ENCODE measurements around the gene TADA2A. TPM values are rescaled to one million over a fixed set of nuclear protein-coding genes. Genes with fewer than 3 reads are reported as not detected.

TADA2A gene
- total RNA-seq, 1 donor = 15.5 TPM

DNA sequence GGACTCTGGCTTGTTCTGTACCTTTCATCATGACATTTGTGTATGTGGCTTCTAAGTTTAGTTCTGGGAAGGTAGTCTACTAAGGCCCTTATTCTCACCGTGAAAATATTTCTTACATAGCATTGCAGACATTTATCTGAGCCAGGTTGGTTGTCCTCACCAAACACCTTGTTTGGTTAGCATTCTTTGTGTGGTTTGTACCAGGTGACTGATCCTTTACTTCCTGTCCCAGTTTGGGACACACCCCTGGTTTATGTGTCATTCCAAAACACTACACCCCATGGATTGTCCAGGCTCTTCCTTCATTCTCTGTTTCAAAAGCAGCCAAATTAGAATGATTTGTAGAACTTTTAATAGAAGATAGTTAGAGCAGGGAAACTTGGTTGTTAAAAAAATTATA, 59.8 kb downstream of the TADA2A start:
- DNase-seq (ENCODE audit: low read depth) = no peak
- TF ChIP-seq CTCF (IDR thresholded peaks at IDR 0.05; ENCODE audit: insufficient read depth, low read depth, low read length) = no peak

GRCh38 chr17:37470181-37470580, 63.5 kb downstream of the TADA2A start:
- TF ChIP-seq CTCF (IDR thresholded peaks at IDR 0.05; ENCODE audit: insufficient read depth, low read depth, low read length) = no peak
- H3K4me3 ChIP-seq (ENCODE audit: low read depth, low read length) = no peak overlapping the region
- DNase-seq (ENCODE audit: low read depth) = no peak

More for the DNA sequence above, 59.8 kb downstream of the TADA2A start:
- no peak overlapping the region for H3K4me3 ChIP-seq (ENCODE audit: low read depth, low read length)

DNA sequence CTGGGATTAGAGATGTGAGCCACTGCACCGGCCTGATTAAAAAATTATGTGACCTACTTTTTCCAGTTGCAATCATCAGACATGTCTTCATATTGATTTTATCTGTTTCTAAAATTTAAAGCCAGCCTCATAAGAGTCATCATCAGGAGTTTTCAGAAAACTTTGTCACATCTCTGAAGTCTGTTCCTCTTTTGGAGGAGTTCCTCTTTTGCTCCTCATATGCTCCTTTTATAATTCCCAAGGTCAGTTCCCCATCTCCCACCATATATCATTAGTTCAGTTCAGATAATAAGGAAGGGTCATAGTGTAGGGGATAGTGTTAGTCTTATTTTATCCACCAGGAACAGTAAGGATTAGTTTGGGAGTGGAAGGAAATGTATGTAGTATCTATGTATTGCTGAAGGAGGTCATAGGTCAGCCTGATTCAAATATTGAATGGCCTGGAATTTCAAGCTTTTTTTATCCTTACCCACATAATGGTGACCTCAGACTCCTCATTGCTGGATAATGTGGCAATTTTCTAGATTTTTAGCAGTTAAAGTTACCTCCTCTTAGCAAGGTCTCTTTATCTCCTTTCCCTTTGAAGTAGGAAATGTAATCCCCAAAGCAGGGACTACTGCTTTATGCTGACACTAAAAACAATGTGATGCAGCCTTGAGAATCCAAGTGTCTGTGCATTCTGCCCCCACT, 69.2 kb downstream of the TADA2A start:
- no peak for TF ChIP-seq CTCF (IDR thresholded peaks at IDR 0.05; ENCODE audit: insufficient read depth, low read depth, low read length)
- DNase-seq (ENCODE audit: low read depth) = no peak
- no peak overlapping the region for H3K4me3 ChIP-seq (ENCODE audit: low read depth, low read length)

DNA sequence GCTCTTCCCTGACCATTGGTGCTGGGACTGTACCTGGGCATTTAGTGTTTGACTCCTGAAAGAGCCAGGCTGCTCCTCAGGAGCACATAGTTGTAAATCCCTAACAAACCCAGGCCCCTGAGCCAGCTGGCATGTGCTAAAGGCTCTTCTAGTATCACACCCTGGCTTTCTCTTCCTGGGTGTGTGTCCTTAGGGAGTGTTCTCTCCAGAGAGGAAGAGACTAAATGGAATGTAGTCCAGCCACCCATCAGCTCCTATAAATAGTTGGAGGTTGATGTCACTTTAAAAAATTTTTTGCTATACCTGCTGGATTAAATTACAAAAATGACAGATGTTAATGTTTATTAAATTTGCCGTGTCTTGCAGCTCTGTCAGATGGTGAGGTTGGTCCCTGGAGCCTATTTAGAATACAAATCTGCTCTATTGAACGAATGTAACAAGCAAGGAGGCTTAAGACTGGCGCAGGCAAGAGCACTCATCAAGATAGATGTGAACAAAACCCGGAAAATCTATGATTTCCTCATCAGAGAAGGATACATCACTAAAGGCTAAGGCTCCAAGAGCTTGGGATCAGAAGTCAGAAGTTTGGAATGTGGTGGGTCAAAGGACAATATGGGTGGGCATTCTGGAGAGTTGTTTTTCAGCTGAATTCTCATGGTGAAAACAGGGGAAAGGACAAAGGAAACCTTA, 69.9 kb downstream of the TADA2A start:
- no peak for TF ChIP-seq CTCF (IDR thresholded peaks at IDR 0.05; ENCODE audit: insufficient read depth, low read depth, low read length)
- peak; percentile 63 for DNase-seq (ENCODE audit: low read depth)
- H3K4me3 ChIP-seq (ENCODE audit: low read depth, low read length) = no peak overlapping the region

DNA sequence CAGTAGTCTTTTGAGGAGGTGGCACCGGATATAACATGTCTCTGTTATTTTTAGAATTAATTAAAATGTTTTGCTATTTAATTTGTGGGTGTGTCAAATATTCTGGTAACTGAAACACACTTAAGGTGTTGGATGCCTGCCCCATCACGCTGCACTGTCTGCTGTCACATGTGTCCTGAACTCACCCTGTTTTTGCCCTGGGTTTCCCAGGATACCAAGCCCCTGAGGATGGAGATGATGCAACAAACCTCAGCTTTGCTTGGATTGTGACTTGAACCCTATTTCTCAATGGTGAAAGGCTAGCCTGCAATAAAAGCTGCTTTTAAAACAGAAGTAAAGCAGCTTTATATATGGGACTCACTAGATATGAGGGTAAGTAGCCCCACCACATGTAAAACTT, 71.5 kb downstream of the TADA2A start:
- peak; percentile 95 for DNase-seq (ENCODE audit: low read depth)
- no peak for TF ChIP-seq CTCF (IDR thresholded peaks at IDR 0.05; ENCODE audit: insufficient read depth, low read depth, low read length)

DNA sequence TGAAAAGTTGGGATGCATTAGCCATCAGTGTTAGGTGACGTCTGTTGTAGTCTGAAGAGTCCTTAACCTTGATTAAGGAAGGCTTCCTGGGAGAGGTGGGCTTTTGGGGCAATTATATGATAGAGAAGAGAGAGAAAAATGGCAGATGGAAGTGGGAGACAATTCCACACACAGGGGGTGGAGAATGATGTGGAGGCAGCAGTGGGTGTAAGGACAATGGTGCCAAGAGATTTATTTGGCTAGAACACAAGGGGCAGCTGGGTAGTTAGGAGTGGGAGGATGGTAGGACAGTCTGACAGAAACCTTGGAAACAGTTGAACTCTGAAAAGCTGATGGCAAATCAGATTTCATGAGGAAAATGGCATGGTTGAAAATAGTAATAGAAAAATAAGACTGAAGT, 72.3 kb downstream of the TADA2A start:
- DNase-seq (ENCODE audit: low read depth) = no peak
- no peak overlapping the region for H3K4me3 ChIP-seq (ENCODE audit: low read depth, low read length)
- TF ChIP-seq CTCF (IDR thresholded peaks at IDR 0.05; ENCODE audit: insufficient read depth, low read depth, low read length) = no peak

More for the DNA sequence above, 71.5 kb downstream of the TADA2A start:
- H3K4me3 ChIP-seq (ENCODE audit: low read depth, low read length) = no peak overlapping the region
